ENCODE results near the gene AOAH. TPM values are rescaled to one million over a fixed set of nuclear protein-coding genes. Genes with fewer than 3 reads are reported as not detected.

The AOAH gene
- total RNA-seq, 2 donors from 2014 or later = 0.70 to 1.6 TPM

DNA sequence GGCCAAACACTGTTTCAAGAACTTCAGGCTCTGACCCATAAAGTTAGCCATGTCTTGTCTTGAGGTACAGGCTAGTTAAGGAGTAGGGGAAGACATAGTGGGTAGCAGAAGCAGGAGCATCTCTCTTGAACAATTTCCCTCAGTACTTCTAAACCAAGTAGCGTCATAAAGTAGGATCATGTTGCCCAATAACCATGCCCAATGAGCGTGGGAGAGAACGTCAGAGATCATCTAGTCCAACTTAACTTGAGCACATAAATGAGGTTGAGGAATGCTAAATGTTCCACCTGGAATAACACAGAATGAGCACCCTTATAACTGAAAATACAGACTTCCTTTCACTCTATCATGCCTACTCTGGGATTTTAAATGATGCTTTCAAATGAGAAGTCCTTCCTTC is 134.9 kb downstream of the AOAH start:
- Histone ChIP-seq H3K27ac (ENCODE audit: low read depth, low read length) (no peak overlapping the region), H3K4me1 (ENCODE audit: control insufficient read depth, insufficient read depth, low read length) (no peaks in the 10 kb centered on the region)
- WGBS, 2 experiments (ENCODE audit: insufficient coverage in 1 of 2, insufficient read length in 1 of 2) = 93% methylated on average over 3 of the region's 3 CpGs

DNA sequence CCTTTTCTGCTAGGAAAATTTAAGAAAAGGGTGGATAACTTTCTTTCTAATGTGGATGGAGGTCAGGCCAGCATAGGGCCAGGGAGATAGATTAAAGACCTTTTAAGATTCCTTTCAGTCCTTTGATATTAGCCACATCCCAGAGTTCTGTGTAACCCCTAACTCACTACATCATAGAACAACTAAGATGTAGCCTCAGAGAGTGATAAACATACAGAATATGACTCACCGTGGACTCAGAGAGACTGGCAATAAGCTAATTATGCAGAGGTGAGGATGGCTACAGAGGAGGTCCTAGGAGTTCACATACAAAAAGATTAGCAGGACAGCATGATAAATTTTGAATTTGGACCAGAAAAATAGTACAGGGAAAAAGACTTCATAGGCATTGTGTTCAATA is 141.0 kb downstream of the AOAH start:
- no peak overlapping the region for H3K27ac Mint-ChIP-seq
- no peaks in the 10 kb centered on the region for H3K4me1 Mint-ChIP-seq
- no peak for TF ChIP-seq CTCF (conservative IDR thresholded peaks at IDR 0.05)
- WGBS, 2 experiments (ENCODE audit: insufficient coverage in 1 of 2, insufficient read length in 1 of 2) = 93 to 100% methylated on average over 1 of the region's 1 CpG
- DNase-seq = no peak
- Histone ChIP-seq H3K4me3 (ENCODE audit: low read length) (no peak overlapping the region), H3K9ac (ENCODE audit: extremely low read depth, low read length, poor library complexity, severe bottlenecking) (no peak overlapping the region), H3K27ac (ENCODE audit: low read depth, low read length) (no peak overlapping the region), H3K36me3 (ENCODE audit: control insufficient read depth, insufficient read depth, low read length) (no peaks in the 10 kb centered on the region), H3K4me1 (ENCODE audit: control insufficient read depth, insufficient read depth, low read length) (no peaks in the 10 kb centered on the region), H3K9me3 (ENCODE audit: control insufficient read depth, low read length) (no peaks in the 10 kb centered on the region), H3K27me3 (ENCODE audit: control insufficient read depth, insufficient read depth, low read length, poor library complexity, severe bottlenecking) (no peaks in the 10 kb centered on the region)
- H3K36me3 Mint-ChIP-seq (ENCODE audit: low read depth) = no peaks in the 10 kb centered on the region
- no peak overlapping the region for H3K4me3 Mint-ChIP-seq
- no peaks in the 10 kb centered on the region for H3K9me3 Mint-ChIP-seq
- no peaks in the 10 kb centered on the region for H3K27me3 Mint-ChIP-seq (ENCODE audit: insufficient read depth)

More for the DNA sequence above, 134.9 kb downstream of the AOAH start:
- Histone ChIP-seq H3K27me3 (ENCODE audit: control insufficient read depth, insufficient read depth, low read length, poor library complexity, severe bottlenecking) (no peaks in the 10 kb centered on the region), H3K36me3 (ENCODE audit: control insufficient read depth, insufficient read depth, low read length) (no peaks in the 10 kb centered on the region), H3K4me3 (ENCODE audit: low read length) (no peak overlapping the region), H3K9ac (ENCODE audit: extremely low read depth, low read length, poor library complexity, severe bottlenecking) (no peak overlapping the region), H3K9me3 (ENCODE audit: control insufficient read depth, low read length) (no peaks in the 10 kb centered on the region)
- H3K4me1 Mint-ChIP-seq = no peaks in the 10 kb centered on the region
- no peak overlapping the region for H3K4me3 Mint-ChIP-seq
- H3K27ac Mint-ChIP-seq = no peak overlapping the region
- TF ChIP-seq CTCF (conservative IDR thresholded peaks at IDR 0.05) = no peak
- no peaks in the 10 kb centered on the region for H3K27me3 Mint-ChIP-seq (ENCODE audit: insufficient read depth)
- no peak for DNase-seq
- no peaks in the 10 kb centered on the region for H3K36me3 Mint-ChIP-seq (ENCODE audit: low read depth)
- H3K9me3 Mint-ChIP-seq = no peaks in the 10 kb centered on the region

- H3K4me1 Mint-ChIP-seq = no peaks in the 10 kb centered on the region
- 86 to 92% methylated on average over 5 of the region's 5 CpGs for WGBS, 2 experiments (ENCODE audit: insufficient coverage in 1 of 2, insufficient read length in 1 of 2)
These were observed 148.5 kb downstream of the AOAH start for GRCh38 chr7:36575832-36576231.

More at GRCh38 chr7:36575832-36576231, 148.5 kb downstream of the AOAH start:
- H3K36me3 Mint-ChIP-seq (ENCODE audit: low read depth) = no peaks in the 10 kb centered on the region
- H3K36me3 ChIP-seq (ENCODE audit: control insufficient read depth, insufficient read depth, low read length) = no peaks in the 10 kb centered on the region
- no peak for TF ChIP-seq CTCF (conservative IDR thresholded peaks at IDR 0.05)
- no peaks in the 10 kb centered on the region for H3K4me1 ChIP-seq (ENCODE audit: control insufficient read depth, insufficient read depth, low read length)
- no peak overlapping the region for H3K9ac ChIP-seq (ENCODE audit: extremely low read depth, low read length, poor library complexity, severe bottlenecking)
- H3K27ac Mint-ChIP-seq = no peak overlapping the region
- H3K27me3 ChIP-seq (ENCODE audit: control insufficient read depth, insufficient read depth, low read length, poor library complexity, severe bottlenecking) = no peaks in the 10 kb centered on the region
- no peak overlapping the region for H3K4me3 ChIP-seq (ENCODE audit: low read length)
- no peak overlapping the region for H3K27ac ChIP-seq (ENCODE audit: low read depth, low read length)
- H3K4me3 Mint-ChIP-seq = no peak overlapping the region
- peaks cover 9% of the 10 kb centered on the region for H3K9me3 ChIP-seq (ENCODE audit: control insufficient read depth, low read length)
- H3K9me3 Mint-ChIP-seq = peaks cover 16% of the 10 kb centered on the region
- H3K27me3 Mint-ChIP-seq (ENCODE audit: insufficient read depth) = no peaks in the 10 kb centered on the region
- no peak for DNase-seq

Measured in endodermal cell (in vitro differentiated cells).